Measurements from ENCODE around the gene RAPGEF3.

Gene RAPGEF3

GRCh38 chr12:47752552-47752951, 6.1 kb downstream of the RAPGEF3 start:
- H3K4me1 ChIP-seq: no peaks in the 10 kb centered on the region
- H3K9me3 ChIP-seq: no peaks in the 10 kb centered on the region
- no peak overlapping the region for H3K4me3 ChIP-seq
- H3K36me3 ChIP-seq (replicated peaks): no peaks in the 10 kb centered on the region
- no peaks in the 10 kb centered on the region for H3K27me3 ChIP-seq (ENCODE audit: low read depth)
- no peak for DNase-seq (ENCODE audit: low spot score in 2 of 2)
- in situ Hi-C loops (cut with MboI; ENCODE audit: low sequenced_read_pairs): no loop called here

DNA sequence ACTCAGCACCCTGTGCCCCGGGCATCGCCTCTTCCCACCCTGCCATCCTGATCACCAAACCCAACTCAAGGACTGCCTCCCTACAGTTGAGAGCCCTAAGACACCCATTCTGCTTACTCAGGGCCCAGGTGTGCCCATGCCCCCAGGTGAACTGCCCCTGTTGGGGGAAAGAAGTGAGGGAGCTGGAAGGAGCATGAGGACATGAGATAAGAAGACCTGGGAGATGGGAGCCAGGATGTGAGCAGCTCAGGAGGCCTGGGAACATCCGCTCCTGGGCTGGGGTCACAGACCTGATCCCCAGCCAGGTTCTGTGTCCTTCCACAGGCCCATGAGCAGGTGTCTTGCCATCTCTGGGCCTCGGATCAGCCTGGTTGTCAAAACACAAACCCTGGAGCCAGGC, 6.6 kb downstream of the RAPGEF3 start:
- no peaks in the 10 kb centered on the region for H3K9me3 ChIP-seq
- no peaks in the 10 kb centered on the region for H3K27me3 ChIP-seq (ENCODE audit: low read depth)
- DNase-seq (ENCODE audit: low spot score in 2 of 2): no peak
- in situ Hi-C loops (cut with MboI; ENCODE audit: low sequenced_read_pairs): no loop called here
- H3K4me1 ChIP-seq: no peaks in the 10 kb centered on the region
- H3K4me3 ChIP-seq: no peak overlapping the region
- H3K36me3 ChIP-seq (replicated peaks): no peaks in the 10 kb centered on the region

DNA sequence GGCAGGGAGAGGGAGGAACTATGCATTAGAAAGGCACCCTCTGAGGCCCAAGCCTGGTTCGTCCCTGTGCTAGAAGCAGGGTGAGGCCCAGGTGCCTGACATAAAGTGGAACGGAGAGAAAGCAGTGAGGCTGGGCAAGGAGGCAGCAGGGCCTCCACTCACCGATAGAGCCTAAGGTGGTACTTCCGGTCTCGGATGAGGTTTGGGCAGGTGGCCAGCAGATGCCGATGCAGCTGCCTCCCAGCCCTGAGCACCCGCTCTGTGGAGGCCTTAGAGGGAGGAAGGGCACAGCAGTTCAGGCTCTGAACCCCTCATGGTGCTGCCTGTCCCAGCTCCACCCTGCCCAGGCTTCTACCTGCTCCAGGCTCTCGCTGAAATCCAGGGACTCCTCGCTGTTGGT, 7.1 kb downstream of the RAPGEF3 start:
- in situ Hi-C loops (cut with MboI; ENCODE audit: low sequenced_read_pairs): no loop called here
- H3K4me1 ChIP-seq: no peaks in the 10 kb centered on the region
- H3K4me3 ChIP-seq: no peak overlapping the region
- DNase-seq (ENCODE audit: low spot score in 2 of 2): no peak
- H3K9me3 ChIP-seq: no peaks in the 10 kb centered on the region
- H3K36me3 ChIP-seq (replicated peaks): no peaks in the 10 kb centered on the region
- no peaks in the 10 kb centered on the region for H3K27me3 ChIP-seq (ENCODE audit: low read depth)

DNA sequence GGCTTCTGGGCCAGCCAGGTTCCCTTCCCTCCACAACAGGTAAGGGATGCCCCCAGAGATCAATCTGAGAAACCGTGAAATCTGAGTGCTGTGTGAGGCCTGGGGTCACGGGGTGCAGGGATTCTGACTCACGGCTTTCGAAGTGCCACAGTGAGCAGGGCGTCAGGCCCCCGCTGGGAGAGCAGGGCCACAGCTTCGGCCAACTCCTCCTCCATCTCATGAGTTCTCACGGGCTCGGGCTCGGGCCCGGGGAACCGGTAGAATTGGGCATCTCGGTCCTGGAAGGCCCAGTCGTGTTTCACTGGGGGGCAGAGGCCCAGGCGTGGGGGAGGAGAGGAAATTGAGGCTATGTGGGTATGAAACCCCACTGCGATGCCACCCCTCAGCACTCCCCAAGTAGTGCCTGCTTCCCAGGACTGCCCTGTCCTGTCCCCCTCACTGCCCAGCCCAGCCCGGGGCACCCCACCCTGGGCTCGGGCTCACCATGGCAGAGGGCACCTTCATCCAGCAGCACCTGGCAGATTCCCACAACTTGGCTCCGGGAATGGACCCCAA, 7.7 kb downstream of the RAPGEF3 start:
- DNase-seq (ENCODE audit: low spot score in 2 of 2): no peak
- Histone ChIP-seq H3K9me3 (no peaks in the 10 kb centered on the region), H3K27me3 (ENCODE audit: low read depth) (no peaks in the 10 kb centered on the region), H3K4me1 (no peaks in the 10 kb centered on the region), H3K36me3 (replicated peaks) (no peaks in the 10 kb centered on the region), H3K4me3 (no peak overlapping the region)
- in situ Hi-C loops (cut with MboI; ENCODE audit: low sequenced_read_pairs): no loop called here

DNA sequence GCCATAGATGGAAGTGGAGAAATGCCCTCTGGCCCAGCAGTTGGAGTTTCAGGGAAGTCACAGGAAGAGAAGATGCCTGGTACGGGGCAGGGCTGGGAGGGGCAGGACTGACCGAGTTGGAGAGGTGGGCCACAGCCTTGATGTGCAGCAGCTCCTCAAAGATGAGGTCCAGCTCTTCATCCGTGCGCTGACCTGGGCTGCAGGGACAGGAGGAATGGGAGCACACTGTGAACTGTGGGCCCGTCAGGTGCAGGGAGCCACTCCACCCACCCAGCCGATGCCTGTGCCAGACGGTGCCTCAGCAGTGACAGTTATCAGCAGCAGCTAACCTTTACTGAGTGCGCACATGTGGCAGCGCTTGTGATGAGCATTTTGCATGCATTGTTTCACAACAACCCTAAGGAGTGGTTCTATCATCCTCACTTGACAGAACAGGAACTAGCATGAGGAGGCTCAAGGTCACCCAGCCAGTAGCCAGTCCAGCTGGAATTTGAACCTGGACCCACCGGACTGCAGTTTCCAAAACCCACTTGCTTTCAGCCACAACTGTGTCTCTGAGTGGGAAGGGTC, 8.4 kb downstream of the RAPGEF3 start:
- H3K4me1 ChIP-seq: no peaks in the 10 kb centered on the region
- H3K4me3 ChIP-seq: no peak overlapping the region
- in situ Hi-C loops (cut with MboI; ENCODE audit: low sequenced_read_pairs): no loop called here
- DNase-seq (ENCODE audit: low spot score in 2 of 2): no peak
- no peaks in the 10 kb centered on the region for H3K9me3 ChIP-seq
- no peaks in the 10 kb centered on the region for H3K36me3 ChIP-seq (replicated peaks)
- no peaks in the 10 kb centered on the region for H3K27me3 ChIP-seq (ENCODE audit: low read depth)

GRCh38 chr12:47748899-47749298, 9.8 kb downstream of the RAPGEF3 start:
- no peak for DNase-seq (ENCODE audit: low spot score in 2 of 2)

DNA sequence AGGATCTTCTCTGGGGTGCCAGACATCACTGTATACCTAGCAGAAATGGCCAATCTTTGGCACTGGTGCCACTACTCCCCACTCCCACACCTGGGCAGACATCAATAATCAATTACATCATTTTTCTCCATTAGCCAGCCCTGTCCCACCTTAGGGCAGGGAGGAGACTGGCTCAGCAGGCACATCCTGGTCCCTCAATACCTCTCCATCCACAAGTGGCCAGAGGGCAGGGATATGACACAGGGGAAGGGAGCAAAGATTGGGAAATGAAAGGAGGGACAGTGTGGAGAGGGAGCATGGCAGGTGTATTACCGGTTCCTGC, 10.2 kb downstream of the RAPGEF3 start:
- Histone ChIP-seq H3K27me3 (ENCODE audit: low read depth) (no peaks in the 10 kb centered on the region), H3K36me3 (replicated peaks) (no peaks in the 10 kb centered on the region)
- in situ Hi-C loops (cut with MboI; ENCODE audit: low sequenced_read_pairs): no loop called here

More at GRCh38 chr12:47748899-47749298, 9.8 kb downstream of the RAPGEF3 start:
- no peaks in the 10 kb centered on the region for H3K9me3 ChIP-seq
- in situ Hi-C loops (cut with MboI; ENCODE audit: low sequenced_read_pairs): no loop called here
- no peaks in the 10 kb centered on the region for H3K27me3 ChIP-seq (ENCODE audit: low read depth)
- no peaks in the 10 kb centered on the region for H3K4me1 ChIP-seq
- H3K36me3 ChIP-seq (replicated peaks): no peaks in the 10 kb centered on the region
- H3K4me3 ChIP-seq: no peak overlapping the region

DNA sequence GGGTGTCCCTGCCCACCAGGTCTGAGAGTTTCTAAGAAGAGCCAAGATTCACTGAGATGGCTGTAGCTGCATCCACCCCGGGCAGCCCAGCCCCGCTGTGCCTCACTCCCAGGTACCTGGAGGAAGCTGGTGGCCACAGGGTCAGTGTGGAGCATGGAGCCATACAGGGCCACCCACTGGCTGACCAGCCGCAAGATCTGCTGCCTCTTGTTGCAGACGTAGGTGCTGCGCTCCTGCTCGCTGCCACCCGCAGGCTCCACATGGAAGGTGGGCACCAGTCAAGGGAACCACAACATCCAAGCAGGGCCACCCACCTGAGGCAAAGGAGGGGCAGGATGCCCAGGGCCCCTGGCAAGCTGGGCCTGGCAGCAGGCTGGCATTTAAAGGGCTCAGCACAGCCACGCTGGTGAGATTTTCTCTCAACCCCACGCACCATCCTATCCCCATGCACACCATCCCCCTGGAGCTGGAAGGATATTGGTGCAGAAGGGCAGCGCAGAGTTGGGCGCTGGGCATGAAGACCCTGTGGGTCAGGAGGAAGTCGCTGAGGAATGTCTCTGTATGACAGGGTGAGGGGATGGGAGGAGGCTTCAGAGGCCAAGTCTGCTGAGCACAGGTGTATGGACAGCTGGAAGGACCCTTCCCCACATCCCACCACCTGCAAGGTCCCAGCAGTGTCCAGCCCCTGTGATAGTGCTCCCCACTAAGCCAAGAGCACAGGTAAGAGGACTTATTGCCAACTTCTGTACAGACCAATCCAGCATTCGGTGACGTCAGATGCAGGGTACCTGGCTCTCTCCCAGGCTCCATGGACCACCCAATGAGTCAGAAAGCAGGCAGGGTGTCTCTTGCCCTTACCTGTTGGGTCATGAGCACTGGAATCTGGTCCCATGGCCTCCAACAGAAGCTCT, 10.8 kb downstream of the RAPGEF3 start:
- Histone ChIP-seq H3K36me3 (replicated peaks) (no peaks in the 10 kb centered on the region), H3K4me3 (no peak overlapping the region), H3K27me3 (ENCODE audit: low read depth) (no peaks in the 10 kb centered on the region; the same call in 1 of the 2 replicates), H3K4me1 (no peaks in the 10 kb centered on the region), H3K9me3 (no peaks in the 10 kb centered on the region)
- DNase-seq (ENCODE audit: low spot score in 2 of 2): no peak
- in situ Hi-C loops (cut with MboI; ENCODE audit: low sequenced_read_pairs): no loop called here

More for the DNA sequence above, 10.2 kb downstream of the RAPGEF3 start:
- DNase-seq (ENCODE audit: low spot score in 2 of 2): no peak
- Histone ChIP-seq H3K4me3 (no peak overlapping the region), H3K4me1 (no peaks in the 10 kb centered on the region), H3K9me3 (no peaks in the 10 kb centered on the region)

GRCh38 chr12:47747126-47747525, 11.6 kb downstream of the RAPGEF3 start:
- Histone ChIP-seq H3K36me3 (replicated peaks) (no peaks in the 10 kb centered on the region), H3K4me3 (no peak overlapping the region), H3K4me1 (no peaks in the 10 kb centered on the region), H3K27me3 (ENCODE audit: low read depth) (no peaks in the 10 kb centered on the region; the same call in 1 of the 2 replicates), H3K9me3 (no peaks in the 10 kb centered on the region)
- in situ Hi-C loops (cut with MboI; ENCODE audit: low sequenced_read_pairs): no loop called here
- no peak for DNase-seq (ENCODE audit: low spot score in 2 of 2)

- Histone ChIP-seq H3K4me3 (no peak overlapping the region), H3K4me1 (no peaks in the 10 kb centered on the region), H3K27me3 (ENCODE audit: low read depth) (no peaks in the 10 kb centered on the region; the same call in 1 of the 2 replicates), H3K9me3 (no peaks in the 10 kb centered on the region), H3K36me3 (replicated peaks) (no peaks in the 10 kb centered on the region)
- in situ Hi-C loops (cut with MboI; ENCODE audit: low sequenced_read_pairs): no loop called here
- DNase-seq (ENCODE audit: low spot score in 2 of 2): no peak
These were observed 12.2 kb downstream of the RAPGEF3 start for GRCh38 chr12:47746523-47746922.

DNA sequence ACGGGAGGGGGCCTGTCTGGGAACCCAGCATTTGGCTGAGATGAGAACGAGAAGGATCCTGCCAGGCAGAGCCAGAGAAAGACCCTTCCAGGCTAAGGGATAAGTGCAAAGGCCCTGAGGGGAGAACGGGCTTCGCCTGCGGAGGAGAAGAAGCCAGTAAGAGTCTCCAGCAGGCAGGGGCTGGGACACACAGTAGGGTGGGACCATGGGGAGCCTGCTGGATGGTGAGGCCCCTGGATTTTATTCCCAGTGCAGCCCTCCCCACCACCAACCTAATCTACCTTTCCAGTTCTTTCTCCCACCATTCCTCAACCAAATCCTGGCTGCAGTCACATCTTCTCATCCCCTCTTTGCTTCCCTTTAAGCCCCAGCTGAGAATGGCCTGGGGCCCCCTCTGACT, 12.6 kb downstream of the RAPGEF3 start:
- H3K4me3 ChIP-seq: no peak overlapping the region
- no peaks in the 10 kb centered on the region for H3K4me1 ChIP-seq
- in situ Hi-C loops (cut with MboI; ENCODE audit: low sequenced_read_pairs): no loop called here
- H3K27me3 ChIP-seq (ENCODE audit: low read depth): no peaks in the 10 kb centered on the region; the same call in 1 of the 2 replicates
- no peak for DNase-seq (ENCODE audit: low spot score in 2 of 2)
- no peaks in the 10 kb centered on the region for H3K9me3 ChIP-seq
- no peaks in the 10 kb centered on the region for H3K36me3 ChIP-seq (replicated peaks)

GRCh38 chr12:47745485-47746041, 13.1 kb downstream of the RAPGEF3 start:
- H3K4me3 ChIP-seq: no peak overlapping the region
- H3K9me3 ChIP-seq: no peaks in the 10 kb centered on the region
- H3K36me3 ChIP-seq (replicated peaks): no peaks in the 10 kb centered on the region
- no peak for DNase-seq (ENCODE audit: low spot score in 2 of 2)
- in situ Hi-C loops (cut with MboI; ENCODE audit: low sequenced_read_pairs): no loop called here
- no peaks in the 10 kb centered on the region for H3K4me1 ChIP-seq
- no peaks in the 10 kb centered on the region; the same call in 1 of the 2 replicates for H3K27me3 ChIP-seq (ENCODE audit: low read depth)

GRCh38 chr12:47744778-47745436, 13.8 kb downstream of the RAPGEF3 start:
- Histone ChIP-seq H3K4me1 (no peaks in the 10 kb centered on the region), H3K4me3 (no peak overlapping the region), H3K36me3 (replicated peaks) (no peaks in the 10 kb centered on the region), H3K27me3 (ENCODE audit: low read depth) (no peaks in the 10 kb centered on the region; the same call in 1 of the 2 replicates), H3K9me3 (no peaks in the 10 kb centered on the region)
- no peak for DNase-seq (ENCODE audit: low spot score in 2 of 2)
- in situ Hi-C loops (cut with MboI; ENCODE audit: low sequenced_read_pairs): no loop called here

Data from HAP-1 (cell line).